Left lung (tissue), 10 donors: ENCODE results near the gene SLCO4C1. TPM values are rescaled to one million over a fixed set of nuclear protein-coding genes. Genes with fewer than 3 reads are reported as not detected.

Source experiments
- ATAC-seq: fragments of 200-7000 bp; cut with Tn5 transposase; one replicate; pipeline ENCODE4 v1.9.1; 2020; ENCODE audit warnings: moderate library complexity
- DNase-seq, 4 donors: peaks; one replicate each; pipeline ENCODE4 v3.0.0-alpha.2; 2013 to 2020
- H3K27ac ChIP-seq, 2 donors: fragments of 200-600 bp; sonication (generic) in 1 of 2; one replicate each; pipeline versions ENCODE4 v1.5.0 to v1.8.0; 2020 to 2021
- H3K27me3 ChIP-seq, 2 donors: fragments of 200-600 bp; sonication (generic) in 1 of 2; one replicate each; pipeline versions ENCODE4 v1.5.0 to v1.8.0; 2020 to 2021
- H3K36me3 ChIP-seq, 2 donors: fragments of 200-600 bp; sonication (generic) in 1 of 2; one replicate each; pipeline versions ENCODE4 v1.5.0 to v1.8.0; 2020 to 2021
- H3K4me1 ChIP-seq, 2 donors: fragments of 200-600 bp; one replicate each; pipeline ENCODE4 v1.8.0; 2021
- H3K4me3 ChIP-seq, 2 donors: fragments of 200-600 bp; sonication (generic) in 1 of 2; one replicate each; pipeline versions ENCODE4 v1.5.0 to v1.8.0; 2020 to 2021; ENCODE audit warnings: mild to moderate bottlenecking in 1 of 2
- H3K9me3 ChIP-seq, 2 donors: fragments of 200-600 bp; sonication (generic) in 1 of 2; one replicate each; pipeline versions ENCODE4 v1.5.0 to v1.8.0; 2020 to 2021
- intact Hi-C, 2 donors: fragments of 100-400 bp; cut with DNase I; formaldehyde crosslinking; loops; one replicate each; pipeline versions ENCODE4 v1.11.2 to v1.14.2; 2022
- polyA plus RNA-seq, 6 donors: library from polyadenylated mRNA; unstranded; fragments of 120-200 nt; gene quantifications; one replicate each; pipeline ENCODE4 v1.2.1, GENCODE V29; 2013; ENCODE audit not compliant: insufficient read length in 6 of 6
- total RNA-seq, 2 donors: library from RNA; stranded (reverse); fragmentation: NEBNext Ultra II Directional; extraction: Animal tissue kit (Norgen Biotek cat#: 25700); gene quantifications; one replicate each; pipeline ENCODE4 v1.2.1, GENCODE V29; 2021
- TF ChIP-seq, protein P1 (sequence below), 2 donors: fragments of 200-600 bp; sonication (generic) in 1 of 2; IDR thresholded peaks; one replicate each; pipeline versions ENCODE4 v1.5.0 to v1.8.0; 2021; ENCODE audit warnings: antibody characterized with exemption in 2 of 2
- donor health status: DM: no; HTN: yes; CAD: no.
- donor health status: DM: no; HTN: no; CAD: no.

Gene SLCO4C1
- total and polyA plus RNA-seq, 8 donors, result 1.2 to 39.8 (median 1.9) TPM

DNA sequence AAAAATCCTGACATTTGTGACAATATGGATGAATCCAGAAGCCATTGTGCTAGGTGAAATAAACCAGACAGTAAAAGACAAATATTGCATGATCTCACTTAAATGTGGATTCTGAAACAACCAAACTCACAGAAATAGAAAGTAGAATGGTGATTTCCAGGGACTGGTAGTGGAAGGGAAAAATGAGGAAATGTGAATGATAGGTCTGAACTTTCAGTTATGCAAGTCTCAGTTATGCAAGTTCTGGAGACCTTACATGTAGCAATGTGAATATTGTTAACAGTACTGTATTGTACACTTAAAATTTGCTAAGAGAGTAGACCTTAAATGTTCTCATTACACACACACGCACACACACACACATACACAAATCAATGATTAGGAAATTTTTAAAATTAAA, 84.9 kb downstream of the SLCO4C1 start:
- intact Hi-C loops, result no loop called here

DNA sequence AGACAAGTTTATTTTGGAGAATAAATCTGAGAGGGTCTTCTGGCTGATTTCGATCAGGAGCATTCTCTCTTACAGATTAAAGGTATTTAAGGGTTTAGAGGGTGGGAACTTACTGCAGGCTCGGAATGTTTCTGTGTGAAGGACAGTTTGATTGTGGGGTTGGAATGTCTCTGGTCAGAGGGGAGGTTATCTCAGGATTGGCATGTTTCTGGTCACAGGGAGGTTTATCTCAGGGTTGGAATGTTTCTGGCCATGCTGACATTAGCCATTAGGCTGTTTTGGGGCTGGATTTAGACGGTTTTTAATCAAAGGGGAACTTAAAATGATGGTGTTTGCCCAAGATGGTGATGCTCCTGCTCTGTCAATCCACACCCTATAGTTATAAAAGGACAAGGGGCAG, 95.2 kb downstream of the SLCO4C1 start:
- Histone ChIP-seq H3K4me1 (no peaks in the 10 kb centered on the region), H3K27me3 (no peaks in the 10 kb centered on the region), H3K36me3 (no peaks in the 10 kb centered on the region), H3K27ac (no peak overlapping the region), H3K4me3 (no peak overlapping the region), H3K9me3 (peaks cover 0 to 4% of the 10 kb centered on the region in 2 donors)
- no peak for DNase-seq
- intact Hi-C loops, result no loop called here
- ATAC-seq, result no peak
- TF ChIP-seq, protein P1, sequence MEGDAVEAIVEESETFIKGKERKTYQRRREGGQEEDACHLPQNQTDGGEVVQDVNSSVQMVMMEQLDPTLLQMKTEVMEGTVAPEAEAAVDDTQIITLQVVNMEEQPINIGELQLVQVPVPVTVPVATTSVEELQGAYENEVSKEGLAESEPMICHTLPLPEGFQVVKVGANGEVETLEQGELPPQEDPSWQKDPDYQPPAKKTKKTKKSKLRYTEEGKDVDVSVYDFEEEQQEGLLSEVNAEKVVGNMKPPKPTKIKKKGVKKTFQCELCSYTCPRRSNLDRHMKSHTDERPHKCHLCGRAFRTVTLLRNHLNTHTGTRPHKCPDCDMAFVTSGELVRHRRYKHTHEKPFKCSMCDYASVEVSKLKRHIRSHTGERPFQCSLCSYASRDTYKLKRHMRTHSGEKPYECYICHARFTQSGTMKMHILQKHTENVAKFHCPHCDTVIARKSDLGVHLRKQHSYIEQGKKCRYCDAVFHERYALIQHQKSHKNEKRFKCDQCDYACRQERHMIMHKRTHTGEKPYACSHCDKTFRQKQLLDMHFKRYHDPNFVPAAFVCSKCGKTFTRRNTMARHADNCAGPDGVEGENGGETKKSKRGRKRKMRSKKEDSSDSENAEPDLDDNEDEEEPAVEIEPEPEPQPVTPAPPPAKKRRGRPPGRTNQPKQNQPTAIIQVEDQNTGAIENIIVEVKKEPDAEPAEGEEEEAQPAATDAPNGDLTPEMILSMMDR (IDR thresholded peaks at IDR 0.05), result no peak

More for the DNA sequence above, 84.9 kb downstream of the SLCO4C1 start:
- no peaks in the 10 kb centered on the region for H3K36me3 ChIP-seq
- TF ChIP-seq, protein P1 (IDR thresholded peaks at IDR 0.05), result no peak
- H3K27me3 ChIP-seq, result no peaks in the 10 kb centered on the region
- H3K4me1 ChIP-seq, result no peaks in the 10 kb centered on the region
- no peak for DNase-seq
- no peak overlapping the region for H3K4me3 ChIP-seq
- H3K27ac ChIP-seq, result no peak overlapping the region
- ATAC-seq, result no peak
- no peaks in the 10 kb centered on the region for H3K9me3 ChIP-seq

DNA sequence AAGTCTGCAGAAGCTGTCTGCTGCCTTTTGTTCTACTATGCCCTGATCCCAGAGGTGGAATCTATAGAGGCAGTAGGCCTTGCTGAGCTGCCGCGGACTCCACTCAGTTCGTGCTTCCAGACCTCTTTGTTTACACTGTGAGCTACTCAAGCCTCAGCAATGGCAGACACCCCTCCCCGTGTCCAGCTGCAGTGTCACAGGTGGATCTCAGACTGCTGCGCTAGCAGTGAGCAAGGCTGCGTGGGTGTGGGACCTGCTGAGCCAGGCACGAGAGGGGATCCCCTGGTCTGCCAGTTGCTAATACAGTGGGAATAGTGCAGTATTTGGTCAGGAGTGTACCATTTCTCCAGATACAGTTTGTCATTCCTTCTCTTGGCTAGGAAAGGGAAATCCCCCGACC, 99.6 kb downstream of the SLCO4C1 start:
- ATAC-seq, result no peak
- H3K27me3 ChIP-seq, result no peaks in the 10 kb centered on the region
- intact Hi-C loops, result no loop called here
- DNase-seq, result no peak
- peaks cover 0 to 10% of the 10 kb centered on the region in 2 donors for H3K9me3 ChIP-seq
- no peak overlapping the region for H3K4me3 ChIP-seq
- TF ChIP-seq, protein P1 (IDR thresholded peaks at IDR 0.05), result no peak
- H3K4me1 ChIP-seq, result no peaks in the 10 kb centered on the region
- H3K27ac ChIP-seq, result no peak overlapping the region
- H3K36me3 ChIP-seq, result no peaks in the 10 kb centered on the region

Other genes starting within 250 kb of the SLCO4C1 start
- not detected for gene SLCO6A1, start 202.7 kb upstream of the SLCO4C1 start, total RNA-seq
- gene SLCO6A1, start 202.7 kb upstream of the SLCO4C1 start, polyA plus RNA-seq, result not detected